ENCODE results near the gene DHTKD1.

- TF ChIP-seq, protein P1, sequence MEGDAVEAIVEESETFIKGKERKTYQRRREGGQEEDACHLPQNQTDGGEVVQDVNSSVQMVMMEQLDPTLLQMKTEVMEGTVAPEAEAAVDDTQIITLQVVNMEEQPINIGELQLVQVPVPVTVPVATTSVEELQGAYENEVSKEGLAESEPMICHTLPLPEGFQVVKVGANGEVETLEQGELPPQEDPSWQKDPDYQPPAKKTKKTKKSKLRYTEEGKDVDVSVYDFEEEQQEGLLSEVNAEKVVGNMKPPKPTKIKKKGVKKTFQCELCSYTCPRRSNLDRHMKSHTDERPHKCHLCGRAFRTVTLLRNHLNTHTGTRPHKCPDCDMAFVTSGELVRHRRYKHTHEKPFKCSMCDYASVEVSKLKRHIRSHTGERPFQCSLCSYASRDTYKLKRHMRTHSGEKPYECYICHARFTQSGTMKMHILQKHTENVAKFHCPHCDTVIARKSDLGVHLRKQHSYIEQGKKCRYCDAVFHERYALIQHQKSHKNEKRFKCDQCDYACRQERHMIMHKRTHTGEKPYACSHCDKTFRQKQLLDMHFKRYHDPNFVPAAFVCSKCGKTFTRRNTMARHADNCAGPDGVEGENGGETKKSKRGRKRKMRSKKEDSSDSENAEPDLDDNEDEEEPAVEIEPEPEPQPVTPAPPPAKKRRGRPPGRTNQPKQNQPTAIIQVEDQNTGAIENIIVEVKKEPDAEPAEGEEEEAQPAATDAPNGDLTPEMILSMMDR (IDR thresholded peaks at IDR 0.05 in 4 of 5, conservative IDR thresholded peaks at IDR 0.05 in 1 of 5) = no peak
- TF ChIP-seq POLR2A (IDR thresholded peaks at IDR 0.05) = no peak
These were observed 30.2 kb downstream of the DHTKD1 start for GRCh38 chr10:12098966-12099365.
